ENCODE measurements around the gene GPR143. TPM values are rescaled to one million over a fixed set of nuclear protein-coding genes. Genes with fewer than 3 reads are reported as not detected.

GPR143 gene
- total and polyA plus RNA-seq, 9 of the 15 experiments (the other 6 are each of a cell fraction or from before 2014, with no cell fraction given): not detected

DNA sequence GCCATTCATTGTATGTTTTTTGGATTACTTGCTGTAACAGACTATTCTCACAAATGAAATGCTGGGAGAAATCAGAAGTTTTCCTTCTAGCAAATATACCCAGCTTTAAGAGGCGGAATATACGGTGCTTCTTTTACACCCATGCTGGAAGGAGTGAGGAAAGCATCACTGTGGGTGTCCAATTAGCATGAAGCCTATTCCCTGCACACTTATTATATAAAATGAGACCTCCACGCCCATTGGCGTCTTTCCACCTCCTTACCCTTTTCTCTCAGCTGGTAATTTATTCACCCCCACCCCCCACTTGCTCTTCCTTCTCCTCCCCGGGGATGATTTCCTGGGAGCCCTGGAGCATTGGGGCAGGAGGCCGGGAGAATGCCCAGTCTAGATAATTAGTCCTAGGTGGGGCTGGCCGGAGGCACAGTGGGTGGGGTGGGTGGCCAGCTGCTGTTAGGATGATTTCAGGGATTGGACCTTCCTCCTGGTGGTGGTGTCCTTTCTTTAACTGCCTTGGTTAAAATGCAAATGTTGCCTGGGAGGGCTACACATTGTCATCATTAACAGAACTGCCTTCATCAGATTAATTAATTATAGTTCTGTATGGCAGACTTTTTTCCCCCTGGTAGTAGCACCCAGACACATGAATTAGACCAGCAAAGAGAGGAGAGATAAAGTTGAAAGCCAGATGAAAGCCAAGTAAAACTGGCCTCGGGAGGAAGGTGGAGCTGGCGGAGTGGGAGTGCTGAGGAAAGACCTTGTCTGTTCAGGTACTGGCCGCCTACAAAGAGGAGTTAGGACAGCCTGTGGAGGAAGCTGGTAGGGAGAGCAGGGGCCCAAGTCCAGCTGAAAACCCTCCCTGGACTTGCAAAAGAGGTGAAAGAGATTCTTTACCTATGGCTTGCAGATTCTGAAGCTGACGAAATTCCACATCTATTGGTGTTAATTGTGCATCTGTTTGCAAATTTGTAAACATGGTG, 32.0 kb upstream of the GPR143 start:
- in situ Hi-C loops (cut with MboI): no loop called here
- DNase-seq (ENCODE audit: extremely low read depth in 1 of 4, low spot score in 3 of 4): no peak
- H3K27ac ChIP-seq (ENCODE audit: extremely low read depth, low read depth, low read length): no peak overlapping the region
- H2AFZ ChIP-seq (ENCODE audit: low read depth, low read length): no peak overlapping the region
- H3K36me3 ChIP-seq (ENCODE audit: control insufficient read depth, insufficient read depth, low read length): no peaks in the 10 kb centered on the region
- no peak for TF ChIP-seq ZKSCAN8 (CRISPR knock-in tag; IDR thresholded peaks at IDR 0.05)
- TF ChIP-seq ZBED1 (IDR thresholded peaks at IDR 0.05): no peak
- no peak for TF ChIP-seq FOXP4 (CRISPR knock-in tag; IDR thresholded peaks at IDR 0.05; ENCODE audit: borderline replicate concordance)
- TF ChIP-seq, protein P1, sequence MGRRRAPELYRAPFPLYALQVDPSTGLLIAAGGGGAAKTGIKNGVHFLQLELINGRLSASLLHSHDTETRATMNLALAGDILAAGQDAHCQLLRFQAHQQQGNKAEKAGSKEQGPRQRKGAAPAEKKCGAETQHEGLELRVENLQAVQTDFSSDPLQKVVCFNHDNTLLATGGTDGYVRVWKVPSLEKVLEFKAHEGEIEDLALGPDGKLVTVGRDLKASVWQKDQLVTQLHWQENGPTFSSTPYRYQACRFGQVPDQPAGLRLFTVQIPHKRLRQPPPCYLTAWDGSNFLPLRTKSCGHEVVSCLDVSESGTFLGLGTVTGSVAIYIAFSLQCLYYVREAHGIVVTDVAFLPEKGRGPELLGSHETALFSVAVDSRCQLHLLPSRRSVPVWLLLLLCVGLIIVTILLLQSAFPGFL (CRISPR knock-in tag; IDR thresholded peaks at IDR 0.05): no peak
- TF ChIP-seq TCF7L2 (IDR thresholded peaks at IDR 0.05; ENCODE audit: low read depth, low read length): no peak
- TF ChIP-seq EZH2 (IDR thresholded peaks at IDR 0.05; ENCODE audit: borderline replicate concordance, low read depth, low read length): no peak
- TF ChIP-seq, protein P2, sequence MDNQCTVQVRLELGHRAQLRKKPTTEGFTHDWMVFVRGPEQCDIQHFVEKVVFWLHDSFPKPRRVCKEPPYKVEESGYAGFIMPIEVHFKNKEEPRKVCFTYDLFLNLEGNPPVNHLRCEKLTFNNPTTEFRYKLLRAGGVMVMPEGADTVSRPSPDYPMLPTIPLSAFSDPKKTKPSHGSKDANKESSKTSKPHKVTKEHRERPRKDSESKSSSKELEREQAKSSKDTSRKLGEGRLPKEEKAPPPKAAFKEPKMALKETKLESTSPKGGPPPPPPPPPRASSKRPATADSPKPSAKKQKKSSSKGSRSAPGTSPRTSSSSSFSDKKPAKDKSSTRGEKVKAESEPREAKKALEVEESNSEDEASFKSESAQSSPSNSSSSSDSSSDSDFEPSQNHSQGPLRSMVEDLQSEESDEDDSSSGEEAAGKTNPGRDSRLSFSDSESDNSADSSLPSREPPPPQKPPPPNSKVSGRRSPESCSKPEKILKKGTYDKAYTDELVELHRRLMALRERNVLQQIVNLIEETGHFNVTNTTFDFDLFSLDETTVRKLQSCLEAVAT (IDR thresholded peaks at IDR 0.05): no peak
- H3K9ac ChIP-seq (ENCODE audit: insufficient read depth in 1 of 2, low read depth in 2 of 2, low read length in 2 of 2): no peak overlapping the region
- 3% methylated on average over 5 of the region's 11 CpGs for WGBS (ENCODE audit: insufficient coverage, low coverage, missing lambda C conversion rate)
- no peak for FAIRE-seq
- no peaks in the 10 kb centered on the region for H3K79me2 ChIP-seq (ENCODE audit: control insufficient read depth, insufficient read depth, low read length)
- no peak overlapping the region for H3K4me3 ChIP-seq
- H3K4me2 ChIP-seq (ENCODE audit: insufficient read depth, low read length): no peak overlapping the region
- ATAC-seq: no peak
- ChIA-PET CTCF (ENCODE audit: low intra/inter-chr PET ratio) (no interaction called here), POLR2A (interaction anchor here (1.4 kb wide), 1 partner anchor 9 kb away, joined by 3 read pairs; no protein-coding TSS in a partner anchor)
- no peaks in the 10 kb centered on the region for H4K20me1 ChIP-seq (replicated peaks; ENCODE audit: control insufficient read depth, insufficient read depth, low read length)
- H3K27me3 ChIP-seq (ENCODE audit: control insufficient read depth in 2 of 2, insufficient read depth in 2 of 2, low read length in 2 of 2): no peaks in the 10 kb centered on the region
- no peaks in the 10 kb centered on the region for H3K4me1 ChIP-seq (replicated peaks in 1 of 2; ENCODE audit: control insufficient read depth in 2 of 2, insufficient read depth in 2 of 2, low read length in 2 of 2)
- H3K9me3 ChIP-seq (replicated peaks; ENCODE audit: control insufficient read depth, insufficient read depth, low read depth, low read length): no peaks in the 10 kb centered on the region
- H3K9me1 ChIP-seq (ENCODE audit: control insufficient read depth, insufficient read depth, low read length): no peaks in the 10 kb centered on the region
- intact Hi-C loops (cut with micrococcal nuclease): no loop called here
- no TSS peak for BruUV-seq (replicated peaks)
